ENCODE results near the gene MACROD2.

DNA sequence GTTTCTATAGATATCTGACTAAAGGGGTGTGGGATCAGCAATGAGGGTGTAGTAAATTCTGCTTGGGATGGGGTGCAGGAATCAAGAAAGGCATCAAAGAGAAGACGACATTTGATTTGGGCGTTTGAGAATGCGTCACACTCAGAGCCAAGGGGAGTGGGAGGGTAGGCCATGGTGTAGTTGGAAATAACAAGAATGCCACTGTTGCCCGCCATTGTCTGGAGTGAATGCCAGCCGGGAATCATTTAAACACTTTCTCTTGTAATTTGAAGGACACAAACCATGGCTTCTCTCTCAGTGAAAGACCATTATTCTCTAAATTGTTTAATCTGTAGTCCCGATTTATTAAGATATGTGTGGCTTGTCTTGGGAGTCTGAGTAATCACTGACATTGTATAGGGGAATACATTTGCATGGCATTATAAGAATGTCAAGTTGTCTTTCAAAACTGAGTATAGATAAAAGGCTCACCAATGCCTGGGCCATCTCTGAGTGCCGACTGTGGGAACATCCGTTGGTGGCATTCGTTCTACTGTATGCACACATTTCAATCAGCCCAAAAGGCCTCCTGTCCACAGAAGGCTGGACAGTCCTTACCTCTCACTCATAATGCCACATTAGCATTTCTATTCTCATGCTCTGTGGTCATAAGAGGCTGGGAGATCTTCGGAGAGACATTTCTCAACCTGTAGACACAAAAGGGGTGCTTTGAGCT, 1800.1 kb downstream of the MACROD2 start:
- TF ChIP-seq CTCF (IDR thresholded peaks at IDR 0.05) (no peak), POLR2AphosphoS5 (IDR thresholded peaks at IDR 0.05) (no peak)
